ENCODE results near the gene PTPRD.
A peak's percentile ranks its signal among the peaks of the same experiment; 100 is the strongest.

Gene PTPRD

GRCh38 chr9:8447601-8448000 lies 2165.2 kb downstream of the PTPRD start:
- DNase-seq: peak; percentile 9

- DNase-seq: peak; percentile 2
These were observed 2174.9 kb downstream of the PTPRD start for GRCh38 chr9:8437876-8438275.

- DNase-seq: no peak
These were observed 2175.5 kb downstream of the PTPRD start for GRCh38 chr9:8437259-8437658.

- no peak for DNase-seq
These were observed 2176.0 kb downstream of the PTPRD start for GRCh38 chr9:8436786-8437185.

- no peak for DNase-seq
These were observed 2178.2 kb downstream of the PTPRD start for GRCh38 chr9:8434621-8435020.

GRCh38 chr9:8432224-8432623 lies 2180.6 kb downstream of the PTPRD start:
- no peak for DNase-seq

- no peak for DNase-seq
These were observed 2181.3 kb downstream of the PTPRD start for GRCh38 chr9:8431505-8431904.

GRCh38 chr9:8430945-8431344 lies 2181.9 kb downstream of the PTPRD start:
- no peak for DNase-seq

GRCh38 chr9:8429768-8430167 lies 2183.0 kb downstream of the PTPRD start:
- no peak for DNase-seq

GRCh38 chr9:8429157-8429556 lies 2183.6 kb downstream of the PTPRD start:
- no peak for DNase-seq

- no peak for DNase-seq
These were observed 2184.4 kb downstream of the PTPRD start for GRCh38 chr9:8428389-8428788.

GRCh38 chr9:8424786-8425410 lies 2187.9 kb downstream of the PTPRD start:
- DNase-seq: no peak

GRCh38 chr9:8420416-8420815 lies 2192.4 kb downstream of the PTPRD start:
- no peak for DNase-seq

GRCh38 chr9:8419596-8420275 lies 2193.1 kb downstream of the PTPRD start:
- DNase-seq: no peak

- DNase-seq: no peak
These were observed 2195.5 kb downstream of the PTPRD start for GRCh38 chr9:8417341-8417740.

- no peak for DNase-seq
These were observed 2200.5 kb downstream of the PTPRD start for GRCh38 chr9:8412327-8412726.

- DNase-seq: no peak
These were observed 2204.1 kb downstream of the PTPRD start for GRCh38 chr9:8408575-8409190.

- DNase-seq: no peak
These were observed 2210.7 kb downstream of the PTPRD start for GRCh38 chr9:8401961-8402705.

- DNase-seq: no peak
These were observed 2212.4 kb downstream of the PTPRD start for GRCh38 chr9:8400378-8400777.

GRCh38 chr9:8395022-8395421 lies 2217.8 kb downstream of the PTPRD start:
- no peak for DNase-seq

- DNase-seq: no peak
These were observed 2218.5 kb downstream of the PTPRD start for GRCh38 chr9:8394341-8394740.

GRCh38 chr9:8392866-8393265 lies 2219.9 kb downstream of the PTPRD start:
- DNase-seq: no peak

GRCh38 chr9:8391566-8391965 lies 2221.2 kb downstream of the PTPRD start:
- no peak for DNase-seq

GRCh38 chr9:8391132-8391531 lies 2221.7 kb downstream of the PTPRD start:
- DNase-seq: no peak
